HCT116 (cell line): ENCODE data around the gene MAP2K1. TPM values are rescaled to one million over a fixed set of nuclear protein-coding genes. Genes with fewer than 3 reads are reported as not detected.

Experiments used
- ATAC-seq: fragments of 200-7000 bp; cut with Tn5 transposase; 2 replicates; pipeline ENCODE4 v1.9.1; 2020; ENCODE audit warnings: mild to moderate bottlenecking, moderate library complexity
- BruUV-seq: library from RNA; stranded (reverse); fragments of 400-500 nt; replicated peaks from 2 replicates; lab custom pipeline; 2021; lab: Mats Ljungman, UMichigan
- CTCF ChIA-PET: fragments of 300-600 bp; sonication (Branson Sonifier 250); formaldehyde crosslinking; loops from one replicate; lab custom pipeline; 2021; ENCODE audit warnings: antibody characterized with exemption; lab: Charles Lee
- POLR2A ChIA-PET: fragments of 300-600, 350-600 bp; sonication (Branson Sonifier 250); formaldehyde crosslinking; loops from one replicate; lab custom pipeline; 2021; ENCODE audit warnings: antibody characterized with exemption; lab: Charles Lee
- RAD21 ChIA-PET, 2 experiments: fragments of 300-600 bp; sonication (Branson Sonifier 250); formaldehyde crosslinking; loops; one replicate each; lab custom pipeline; 2023; ENCODE audit warnings: low total read pairs in 2 of 2; ENCODE audit not compliant: uncharacterized antibody in 2 of 2, unreplicated experiment in 2 of 2, low non-redundant PET in 1 of 2; lab: Charles Lee
- DNase-seq: peaks from one replicate; pipeline ENCODE4 v3.0.0-alpha.2; 2010; ENCODE audit warnings: low read depth, low spot score
- H2AFZ ChIP-seq: fragments of 200-600 bp; shearing (Covaris generic), sonication (generic); 2 replicates; pipeline ENCODE4 v1.6.1; 2017; ENCODE audit warnings: low read depth, mixed run types, mixed read lengths, antibody characterized with exemption, low read length; ENCODE audit not compliant: poor library complexity, severe bottlenecking
- H3K27ac ChIP-seq: 2 replicates; pipeline ENCODE4 v1.5.1; 2012; ENCODE audit warnings: low read depth, low read length
- H3K27me3 ChIP-seq: fragments of 200-600 bp; sonication (generic); 2 replicates; pipeline ENCODE4 v1.6.1; 2016; ENCODE audit warnings: mixed run types, low read length, mixed read lengths; ENCODE audit not compliant: insufficient read depth
- H3K36me3 ChIP-seq, 2 experiments: fragments of 200-500 bp in 1 of 2; fragments of 200-600 bp in 1 of 2; sonication (Bioruptor generic) in 1 of 2; sonication (generic) in 1 of 2; 2 replicates each; pipeline versions ENCODE4 v1.5.1 to v1.6.1; 2014 to 2016; ENCODE audit warnings: low read length in 2 of 2, inconsistent platforms in 1 of 2, mixed read lengths in 1 of 2, mixed run types in 1 of 2; ENCODE audit not compliant: insufficient read depth in 2 of 2, control insufficient read depth in 1 of 2
- H3K4me1 ChIP-seq, 2 experiments: fragments of 200-600 bp in 1 of 2; sonication (generic) in 1 of 2; 2 replicates each; pipeline versions ENCODE4 v1.5.1 to v1.6.1; 2012 to 2017; ENCODE audit warnings: low read length in 2 of 2, inconsistent platforms in 1 of 2, mild to moderate bottlenecking in 1 of 2, mixed read lengths in 1 of 2, mixed run types in 1 of 2, moderate library complexity in 1 of 2; ENCODE audit not compliant: insufficient read depth in 2 of 2, control insufficient read depth in 1 of 2
- H3K4me2 ChIP-seq: fragments of 200-600 bp; sonication (generic); 2 replicates; pipeline ENCODE4 v1.6.1; 2017; ENCODE audit warnings: mixed run types, low read length, mixed read lengths
- H3K4me3 ChIP-seq, 2 experiments: fragments of 200-600 bp in 1 of 2; sonication (generic) in 1 of 2; replicated peaks in 1 of 2; 2 replicates each; pipeline ENCODE4 v1.5.1; 2011 to 2016; ENCODE audit warnings: low read length in 2 of 2, control low read depth in 1 of 2, low read depth in 1 of 2, mild to moderate bottlenecking in 1 of 2, mixed read lengths in 1 of 2, mixed run types in 1 of 2
- H3K79me2 ChIP-seq: fragments of 200-600 bp; sonication (generic); 2 replicates; pipeline ENCODE4 v1.6.1; 2017; ENCODE audit warnings: mild to moderate bottlenecking, mixed run types, low read length, moderate library complexity, mixed read lengths; ENCODE audit not compliant: insufficient read depth
- H3K9ac ChIP-seq: fragments of 200-600 bp; sonication (generic); 2 replicates; pipeline ENCODE4 v1.6.1; 2016; ENCODE audit warnings: low read length, mixed read lengths
- H3K9me2 ChIP-seq: fragments of 200-600 bp; sonication (generic), shearing (Covaris generic); 2 replicates; pipeline ENCODE4 v1.6.1; 2017; ENCODE audit warnings: mixed run types, mild to moderate bottlenecking, moderate library complexity; ENCODE audit not compliant: insufficient read depth
- H3K9me3 ChIP-seq, 2 experiments: fragments of 200-500 bp in 1 of 2; fragments of 200-600 bp in 1 of 2; sonication (Bioruptor generic) in 1 of 2; sonication (generic) in 1 of 2; 2 replicates each; pipeline ENCODE4 v1.6.1; 2014 to 2017; ENCODE audit warnings: low read length in 2 of 2, mixed read lengths in 2 of 2, inconsistent platforms in 1 of 2, low read depth in 1 of 2, mild to moderate bottlenecking in 1 of 2, mixed run types in 1 of 2, moderate library complexity in 1 of 2; ENCODE audit not compliant: control insufficient read depth in 1 of 2, insufficient read depth in 1 of 2
- H4K20me1 ChIP-seq: fragments of 200-600 bp; sonication (generic), shearing (Covaris generic); 2 replicates; pipeline ENCODE4 v1.6.1; 2017; ENCODE audit warnings: mixed run types, mild to moderate bottlenecking, moderate library complexity; ENCODE audit not compliant: insufficient read depth
- CBX3 ChIP-seq: IDR thresholded peaks from 2 replicates; pipeline ENCODE4 v1.6.1; 2012; ENCODE audit warnings: low read depth
- CEBPB ChIP-seq: IDR thresholded peaks from 2 replicates; pipeline ENCODE4 v1.6.1; 2012; ENCODE audit warnings: low read depth
- EZH2phosphoT487 ChIP-seq: fragments of 200-600 bp; IDR thresholded peaks from 2 replicates; pipeline ENCODE4 v1.6.1; 2018; ENCODE audit warnings: antibody characterized with exemption, borderline replicate concordance
- FOSL1 ChIP-seq: IDR thresholded peaks from 2 replicates; pipeline ENCODE4 v1.6.1; 2012; ENCODE audit warnings: low read depth
- POLR2A ChIP-seq: IDR thresholded peaks from 2 replicates; pipeline ENCODE4 v1.7.0; 2011; ENCODE audit warnings: borderline replicate concordance; ENCODE audit not compliant: insufficient read depth, insufficient read length; ENCODE audit errors: extremely low read depth
- RAD21 ChIP-seq: IDR thresholded peaks from 2 replicates; pipeline ENCODE4 v1.6.1; 2012; ENCODE audit warnings: low read depth, mild to moderate bottlenecking
- TCF7L2 ChIP-seq: IDR thresholded peaks from 2 replicates; pipeline ENCODE4 v1.7.0; 2011; ENCODE audit warnings: borderline replicate concordance, inconsistent platforms; ENCODE audit not compliant: insufficient read depth, insufficient read length; ENCODE audit errors: extremely low read depth
- ZBTB33 ChIP-seq: IDR thresholded peaks from 2 replicates; pipeline ENCODE4 v1.6.1; 2011; ENCODE audit warnings: mild to moderate bottlenecking, low read length, moderate library complexity; ENCODE audit not compliant: insufficient replicate concordance; ENCODE audit errors: extremely low read depth
- ZFX ChIP-seq: fragments of 450-650 bp; IDR thresholded peaks from 2 replicates; pipeline ENCODE4 v1.6.1; 2017
- ZNF274 ChIP-seq: fragments of 200-500 bp; sonication (Bioruptor generic); IDR thresholded peaks from 2 replicates; pipeline ENCODE4 v1.6.1; 2014; ENCODE audit warnings: mild to moderate bottlenecking, low read depth, low read length, inconsistent platforms
- intact Hi-C: fragments of 100-400 bp; cut with micrococcal nuclease; formaldehyde crosslinking; loops from 2 replicates; pipeline ENCODE4 v1.10.0; 2022
- total RNA-seq: library from RNA; stranded (reverse); gene quantifications from one replicate; pipeline ENCODE4 v1.2.1, GENCODE V29; 2021; ENCODE audit not compliant: unreplicated experiment

Gene MAP2K1
- total RNA-seq, 1 experiment from 2014 or later: 52.3 TPM

- BruUV-seq: no TSS peak
- no peaks in the 10 kb centered on the region for H3K27me3 ChIP-seq
- no peak overlapping the region for H3K27ac ChIP-seq
- no peaks in the 10 kb centered on the region for H4K20me1 ChIP-seq
- intact Hi-C loops: no loop called here
- POLR2A ChIA-PET: interaction anchor here (0.5 kb wide), 1 partner anchor 85 kb away, joined by 4 read pairs; no protein-coding TSS in a partner anchor
- H3K4me3 ChIP-seq: no peak overlapping the region
- no peak for ATAC-seq
- TF ChIP-seq CEBPB (no peak), POLR2A (no peak), ZFX (no peak), TCF7L2 (no peak), ZNF274 (no peak), RAD21 (no peak), FOSL1 (no peak), ZBTB33 (no peak), CBX3 (no peak), EZH2phosphoT487 (no peak)
- H3K4me1 ChIP-seq: peaks cover 12 to 31% of the 10 kb centered on the region in 2 experiments
- H2AFZ ChIP-seq: no peak overlapping the region
- H3K4me2 ChIP-seq: no peak overlapping the region
- no peak for DNase-seq
- H3K79me2 ChIP-seq: no peaks in the 10 kb centered on the region
- CTCF ChIA-PET: no interaction called here
- no peaks in the 10 kb centered on the region for H3K9me2 ChIP-seq
- H3K36me3 ChIP-seq: peaks cover 0 to 5% of the 10 kb centered on the region in 2 experiments; a peak in 1 of 4 replicates
- no peak overlapping the region for H3K9ac ChIP-seq
- RAD21 ChIA-PET: no interaction called here
- H3K9me3 ChIP-seq: no peaks in the 10 kb centered on the region
Measured at GRCh38 chr15:66452971-66453580, 66.4 kb downstream of the MAP2K1 start.
